IPS-20b (cell line): Measurements from ENCODE around the gene RHEB.
"Not testable (repeated sequence)": the region's sequence is repeated elsewhere in the genome, so short reads cannot be mapped to it uniquely, and the experiment has no call there.

Experiments
- H3K27ac ChIP-seq: one replicate; pipeline ENCODE4 v1.5.1; 2013; ENCODE audit warnings: low read length
- H3K27me3 ChIP-seq: 2 replicates; pipeline ENCODE4 v1.6.1; 2013; ENCODE audit warnings: mild to moderate bottlenecking, low read length, inconsistent platforms; ENCODE audit not compliant: insufficient read depth
- H3K36me3 ChIP-seq: 2 replicates; pipeline ENCODE4 v1.6.1; 2013; ENCODE audit warnings: low read depth, mild to moderate bottlenecking, inconsistent platforms, low read length, moderate library complexity; ENCODE audit not compliant: insufficient read depth
- H3K4me1 ChIP-seq: 2 replicates; pipeline ENCODE4 v1.6.1; 2013; ENCODE audit warnings: mild to moderate bottlenecking, control low read depth, inconsistent platforms, low read length, moderate library complexity; ENCODE audit not compliant: insufficient read depth
- H3K4me3 ChIP-seq: 2 replicates; pipeline ENCODE4 v1.5.1; 2013; ENCODE audit warnings: mild to moderate bottlenecking, low read length, inconsistent platforms
- H3K9ac ChIP-seq: 2 replicates; pipeline ENCODE4 v1.6.1; 2013; ENCODE audit warnings: low read depth, mild to moderate bottlenecking, inconsistent platforms, low read length, moderate library complexity
- H3K9me3 ChIP-seq: 2 replicates; pipeline ENCODE4 v1.6.1; 2013; ENCODE audit warnings: mild to moderate bottlenecking, low read depth, low read length, inconsistent platforms; ENCODE audit not compliant: insufficient read depth

RHEB gene

GRCh38 chr7:151524331-151524730 lies 4.6 kb upstream of the RHEB start:
- no peaks in the 10 kb centered on the region for H3K36me3 ChIP-seq
- 0 out of 2 replicates have a peak, but pooled peaks cover 4% of the 10 kb centered on the region for H3K27me3 ChIP-seq
- H3K9me3 ChIP-seq, result no peaks in the 10 kb centered on the region
- H3K4me3 ChIP-seq, result no peak overlapping the region
- peaks cover 2% of the 10 kb centered on the region; the same call in 1 of the 2 replicates for H3K4me1 ChIP-seq
- H3K9ac ChIP-seq, result no peak overlapping the region
- H3K27ac ChIP-seq, result no peak overlapping the region

DNA sequence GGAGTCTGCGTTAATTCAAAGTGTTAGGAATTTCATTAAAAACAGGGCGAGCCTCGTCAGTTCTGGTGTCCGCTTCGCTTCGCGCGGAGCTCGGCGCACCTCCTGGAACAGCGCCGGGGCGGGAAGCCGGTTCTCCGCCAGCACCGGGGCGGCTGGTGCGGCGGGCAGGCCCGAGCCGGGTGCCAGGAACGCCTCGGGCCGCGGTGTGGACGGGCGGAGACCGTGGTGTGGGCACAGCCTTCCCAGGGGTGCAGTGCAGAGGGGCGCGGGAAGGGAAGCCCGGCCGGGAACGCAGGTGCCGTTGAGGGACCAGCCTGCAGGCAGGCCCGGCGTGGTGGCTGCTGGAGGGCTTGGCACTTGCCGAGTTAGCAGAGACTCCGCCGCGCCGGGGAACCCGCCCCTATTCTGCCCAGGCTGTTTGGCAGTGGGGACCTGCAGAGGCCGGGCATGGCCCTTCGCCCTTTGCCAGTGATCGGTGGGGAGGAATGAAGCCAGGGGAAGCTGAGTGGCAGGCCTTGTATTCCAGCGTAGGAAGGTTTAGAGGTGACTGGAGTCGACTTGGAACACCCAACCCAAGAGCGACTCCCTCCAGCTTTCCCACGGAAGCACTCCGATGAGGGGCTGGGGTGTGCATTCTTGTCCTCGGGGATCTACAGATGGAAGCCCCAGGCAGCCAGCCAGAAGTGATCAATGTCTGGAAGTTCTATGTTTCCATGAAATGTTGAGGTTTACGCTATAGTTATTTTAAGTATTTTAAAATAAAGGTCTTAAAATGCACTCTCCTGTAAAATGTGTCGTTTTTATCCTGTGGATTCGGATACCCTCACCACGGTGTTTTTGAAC lies 945 bp upstream of the RHEB start:
- Histone ChIP-seq H3K27me3 (0 out of 2 replicates have a peak, but pooled peaks cover 4% of the 10 kb centered on the region), H3K36me3 (no peaks in the 10 kb centered on the region), H3K4me3 (peak overlapping the region; percentile 25; the same call in 1 of the 2 replicates), H3K27ac (no peak overlapping the region), H3K9me3 (no peaks in the 10 kb centered on the region), H3K9ac (no peak overlapping the region), H3K4me1 (peaks cover 10% of the 10 kb centered on the region)

DNA sequence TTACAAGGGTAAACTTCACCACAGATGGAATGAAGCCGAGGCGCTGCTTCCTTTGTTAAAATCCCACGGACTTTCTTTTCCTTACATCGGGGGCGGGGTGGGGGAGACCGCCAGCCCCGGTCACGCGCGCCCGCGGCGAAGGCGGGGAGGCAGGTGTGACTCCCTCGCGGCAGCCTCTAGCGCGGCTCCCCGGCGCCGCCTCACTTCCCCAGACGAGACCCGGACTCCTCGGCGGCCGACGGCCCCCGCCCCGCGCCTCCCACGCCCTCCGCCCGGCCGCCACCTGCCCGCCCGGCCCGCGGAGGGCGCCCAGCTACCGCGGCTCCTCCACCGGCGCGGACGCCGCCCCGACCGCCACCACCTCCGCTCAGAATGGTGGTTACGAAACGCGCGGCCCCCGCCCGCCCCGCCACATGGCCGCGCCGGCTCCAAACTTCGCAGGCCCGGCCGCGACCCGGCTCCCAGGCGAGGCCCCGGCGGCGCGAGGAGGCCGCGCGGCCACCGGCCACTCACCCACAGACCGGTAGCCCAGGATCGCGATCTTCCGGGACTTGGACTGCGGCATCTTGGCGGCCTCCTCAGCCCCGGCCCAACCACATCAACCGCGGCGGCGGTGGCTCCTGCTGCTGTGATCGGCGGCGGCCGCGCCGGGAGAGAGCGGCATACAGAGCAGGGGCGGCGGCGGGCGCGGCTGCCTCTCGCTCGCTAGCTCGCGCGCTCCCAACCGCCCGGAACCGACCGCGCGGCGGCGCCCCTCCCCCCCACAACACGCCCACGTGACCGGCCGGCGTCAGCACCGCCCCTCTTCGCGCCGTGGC lies 539 bp downstream of the RHEB start:
- H3K27ac ChIP-seq, H3K4me1 ChIP-seq, H3K27me3 ChIP-seq, H3K36me3 ChIP-seq, H3K9me3 ChIP-seq: not testable (repeated sequence)
- peak overlapping the region; percentile 89 for H3K4me3 ChIP-seq
- H3K9ac ChIP-seq, result peak overlapping the region; percentile 93

DNA sequence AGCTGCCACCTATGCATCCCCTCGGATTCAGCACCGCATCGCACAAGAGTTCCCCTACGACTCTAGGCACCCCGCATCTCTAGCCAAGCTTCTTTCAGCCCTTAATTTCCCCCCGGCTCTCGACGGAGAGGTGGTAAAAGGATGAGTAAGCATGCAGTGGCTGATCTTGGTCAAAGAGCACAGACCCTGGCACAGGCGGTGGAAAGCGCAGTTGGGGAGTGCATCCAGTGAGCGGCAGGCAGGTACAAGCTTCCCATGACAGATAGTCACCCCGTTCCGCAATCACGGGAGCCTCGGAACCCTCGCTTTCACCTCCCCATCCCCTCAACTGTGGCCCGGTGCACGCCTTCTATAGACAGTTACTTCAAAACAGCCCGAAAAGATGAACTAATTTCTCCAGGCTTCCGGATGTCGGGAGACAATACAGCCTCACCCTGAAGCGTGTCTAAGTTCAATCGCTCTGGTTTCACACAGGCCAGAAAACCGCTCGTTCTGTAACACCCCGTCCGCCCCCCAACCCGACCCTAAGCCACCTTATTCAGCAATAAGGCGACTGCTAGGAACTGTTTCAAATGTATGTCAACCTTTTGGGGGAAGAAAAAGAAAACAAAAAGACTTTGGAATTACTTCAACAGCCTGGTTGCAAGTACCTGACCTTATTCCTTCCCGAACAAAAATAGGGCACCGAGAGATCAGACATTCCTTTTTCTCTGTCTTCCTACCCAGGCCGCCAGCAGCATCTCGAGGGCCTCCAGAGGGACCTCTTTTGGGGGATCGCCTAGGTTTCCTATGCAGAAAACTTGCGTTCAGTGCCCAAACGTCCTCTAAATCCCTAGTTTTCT lies 1.4 kb downstream of the RHEB start:
- Histone ChIP-seq H3K9ac (peak overlapping the region; percentile 93), H3K9me3 (no peaks in the 10 kb centered on the region), H3K36me3 (no peaks in the 10 kb centered on the region), H3K27me3 (0 out of 2 replicates have a peak, but pooled peaks cover 4% of the 10 kb centered on the region), H3K27ac (no peak overlapping the region), H3K4me3 (peak overlapping the region; percentile 89), H3K4me1 (peaks cover 10% of the 10 kb centered on the region)

GRCh38 chr7:151517601-151518104 lies 2.0 kb downstream of the RHEB start:
- Histone ChIP-seq H3K27me3 (0 out of 2 replicates have a peak, but pooled peaks cover 4% of the 10 kb centered on the region), H3K36me3 (no peaks in the 10 kb centered on the region), H3K27ac (no peak overlapping the region), H3K4me1 (peaks cover 13% of the 10 kb centered on the region), H3K9ac (peak overlapping the region; percentile 93; the same call in 1 of the 2 replicates), H3K9me3 (no peaks in the 10 kb centered on the region), H3K4me3 (peak overlapping the region; percentile 89)

- Histone ChIP-seq H3K27ac (no peak overlapping the region), H3K9me3 (no peaks in the 10 kb centered on the region), H3K4me1 (peaks cover 16% of the 10 kb centered on the region; the same call in 1 of the 2 replicates), H3K9ac (no peak overlapping the region), H3K27me3 (no peaks in the 10 kb centered on the region), H3K36me3 (no peaks in the 10 kb centered on the region), H3K4me3 (no peak overlapping the region)
These were observed 4.5 kb downstream of the RHEB start for GRCh38 chr7:151515276-151515565.

DNA sequence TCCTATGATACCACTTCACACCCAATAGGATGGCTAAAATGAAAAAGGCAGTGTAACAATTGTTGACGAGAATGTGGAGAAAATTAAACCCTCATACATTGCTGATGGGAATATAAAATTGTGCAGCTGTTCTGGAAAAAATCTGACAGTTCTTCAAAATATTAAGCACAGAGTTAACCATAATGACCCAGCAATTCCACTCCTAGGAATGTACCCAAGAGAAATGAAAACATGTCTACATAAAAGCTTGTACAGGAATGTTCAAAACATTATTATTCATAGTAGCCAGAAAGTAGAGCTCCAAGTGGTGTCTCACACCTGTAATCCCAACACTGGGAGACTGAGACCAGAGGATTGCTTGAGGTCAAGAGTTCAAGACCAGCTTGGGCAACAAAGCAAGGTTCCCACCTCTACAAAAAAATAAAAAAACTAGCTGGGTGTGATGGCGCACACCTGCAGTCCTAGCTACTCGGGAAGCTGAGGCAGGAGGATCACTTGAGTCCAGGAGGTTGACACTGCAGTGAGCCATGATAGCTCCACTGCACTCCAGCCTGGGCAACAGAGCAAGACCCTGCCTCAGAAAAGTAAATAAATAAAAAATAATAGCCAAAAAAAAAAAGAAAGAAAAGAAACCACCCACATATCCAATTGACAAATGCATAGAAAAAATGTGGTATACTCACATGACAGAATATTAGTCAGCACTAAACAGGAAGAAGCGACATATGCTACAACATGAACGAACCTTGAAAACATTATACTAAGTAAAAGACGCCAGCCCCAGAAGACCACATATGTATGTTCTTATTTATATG lies 5.0 kb downstream of the RHEB start:
- H3K4me1 ChIP-seq, result peaks cover 20% of the 10 kb centered on the region; the same call in 1 of the 2 replicates
- no peaks in the 10 kb centered on the region for H3K9me3 ChIP-seq
- H3K9ac ChIP-seq, result no peak overlapping the region
- no peaks in the 10 kb centered on the region for H3K36me3 ChIP-seq
- no peak overlapping the region for H3K4me3 ChIP-seq
- H3K27ac ChIP-seq, result no peak overlapping the region
- no peaks in the 10 kb centered on the region for H3K27me3 ChIP-seq

DNA sequence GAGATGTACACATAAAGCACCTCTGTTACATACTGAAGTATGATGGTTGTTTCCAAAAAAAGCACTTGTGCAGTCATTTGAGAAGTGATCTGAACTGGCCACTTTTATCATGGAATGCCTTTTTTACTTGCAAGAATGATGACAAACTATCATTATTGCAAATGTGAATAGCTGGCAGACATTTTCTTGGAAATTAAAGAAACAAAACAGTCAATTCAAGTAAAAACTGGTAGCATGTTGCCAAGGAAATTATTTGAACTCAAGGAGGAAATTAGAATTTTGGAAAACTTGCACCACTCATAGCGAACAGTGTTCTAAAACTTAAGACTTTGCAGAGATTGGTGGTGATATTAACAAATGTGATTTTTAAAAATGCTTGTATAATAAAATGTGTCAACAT lies 6.6 kb downstream of the RHEB start:
- Histone ChIP-seq H3K9me3 (no peaks in the 10 kb centered on the region), H3K27ac (no peak overlapping the region), H3K4me1 (peaks cover 29% of the 10 kb centered on the region)

DNA sequence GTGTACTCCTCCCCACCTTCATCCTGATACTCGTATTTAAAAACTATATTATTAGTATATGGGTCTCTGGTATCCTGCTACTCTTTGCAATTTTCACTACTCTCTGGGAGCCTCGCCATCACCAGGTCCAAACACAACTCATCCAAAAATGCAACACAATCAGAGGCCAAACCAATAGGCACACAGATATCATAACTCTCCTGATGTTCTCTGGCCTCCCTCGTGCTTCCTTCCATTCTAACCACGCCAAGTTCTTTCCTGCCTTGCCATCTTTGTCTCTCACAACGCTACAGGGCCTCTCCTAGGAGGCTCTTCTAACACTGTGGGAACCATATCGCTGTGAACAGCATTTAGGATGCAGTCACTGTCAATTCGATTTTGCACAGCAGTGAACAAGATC lies 7.3 kb downstream of the RHEB start:
- H3K9ac ChIP-seq, result no peak overlapping the region
- peaks cover 33% of the 10 kb centered on the region for H3K4me1 ChIP-seq
- no peaks in the 10 kb centered on the region for H3K36me3 ChIP-seq
- H3K9me3 ChIP-seq, result no peaks in the 10 kb centered on the region
- H3K27me3 ChIP-seq, result no peaks in the 10 kb centered on the region
- H3K4me3 ChIP-seq, result no peak overlapping the region
- H3K27ac ChIP-seq, result no peak overlapping the region

More for the DNA sequence above, 6.6 kb downstream of the RHEB start:
- H3K36me3 ChIP-seq, result no peaks in the 10 kb centered on the region
- no peak overlapping the region for H3K4me3 ChIP-seq
- no peaks in the 10 kb centered on the region for H3K27me3 ChIP-seq
- H3K9ac ChIP-seq, result no peak overlapping the region

GRCh38 chr7:151511946-151512345 lies 7.7 kb downstream of the RHEB start:
- Histone ChIP-seq H3K4me1 (peaks cover 37% of the 10 kb centered on the region), H3K36me3 (no peaks in the 10 kb centered on the region), H3K9ac (no peak overlapping the region), H3K27ac (no peak overlapping the region), H3K4me3 (no peak overlapping the region), H3K9me3 (no peaks in the 10 kb centered on the region), H3K27me3 (no peaks in the 10 kb centered on the region)
